ENCODE data around the gene TLN1.

The TLN1 gene

GRCh38 chr9:35675732-35676392 is 56.1 kb downstream of the TLN1 start:
- no peak overlapping the region for H3K27ac ChIP-seq
- TF ChIP-seq CTCF (IDR thresholded peaks at IDR 0.05): no peak
- peak overlapping the region; percentile 73 for H3K4me3 ChIP-seq
- DNase-seq (ENCODE audit: low spot score): no peak

- Histone ChIP-seq H3K4me3 (peak overlapping the region; percentile 73), H3K27ac (no peak overlapping the region)
- no peak for TF ChIP-seq CTCF (IDR thresholded peaks at IDR 0.05)
- DNase-seq (ENCODE audit: low spot score): no peak
Observed at GRCh38 chr9:35675204-35675603, 56.8 kb downstream of the TLN1 start.

- no peak for TF ChIP-seq CTCF (IDR thresholded peaks at IDR 0.05)
- DNase-seq (ENCODE audit: low spot score): no peak
- Histone ChIP-seq H3K4me3 (no peak overlapping the region), H3K27ac (no peak overlapping the region)
Observed at GRCh38 chr9:35674025-35674361, 58.0 kb downstream of the TLN1 start.

- no peak within 1 kb of the TSS for H3K27ac ChIP-seq
- DNase-seq (ENCODE audit: low spot score): no peak
- no peak for TF ChIP-seq CTCF (IDR thresholded peaks at IDR 0.05)
- no peak within 1 kb of the TSS for H3K4me3 ChIP-seq
Observed at GRCh38 chr9:35673132-35674024, 58.6 kb downstream of the TLN1 start, which contains the start of gene CA9. TSS of gene CA9 (plus strand) at chr9:35673928. CDS start at chr9:35673960, 32 bp downstream.

- Histone ChIP-seq H3K27ac (no peak overlapping the region), H3K4me3 (no peak overlapping the region)
- DNase-seq (ENCODE audit: low spot score): no peak
- no peak for TF ChIP-seq CTCF (IDR thresholded peaks at IDR 0.05)
Observed at GRCh38 chr9:35669331-35670145, 62.5 kb downstream of the TLN1 start.

- H3K27ac ChIP-seq: no peak overlapping the region
- no peak for DNase-seq (ENCODE audit: low spot score)
- no peak for TF ChIP-seq CTCF (IDR thresholded peaks at IDR 0.05)
- no peak overlapping the region for H3K4me3 ChIP-seq
Observed at GRCh38 chr9:35667939-35668338, 64.1 kb downstream of the TLN1 start.

Measured in coronary artery (tissue), 2 donors.